ENCODE data around the gene CCNA2.

DNA sequence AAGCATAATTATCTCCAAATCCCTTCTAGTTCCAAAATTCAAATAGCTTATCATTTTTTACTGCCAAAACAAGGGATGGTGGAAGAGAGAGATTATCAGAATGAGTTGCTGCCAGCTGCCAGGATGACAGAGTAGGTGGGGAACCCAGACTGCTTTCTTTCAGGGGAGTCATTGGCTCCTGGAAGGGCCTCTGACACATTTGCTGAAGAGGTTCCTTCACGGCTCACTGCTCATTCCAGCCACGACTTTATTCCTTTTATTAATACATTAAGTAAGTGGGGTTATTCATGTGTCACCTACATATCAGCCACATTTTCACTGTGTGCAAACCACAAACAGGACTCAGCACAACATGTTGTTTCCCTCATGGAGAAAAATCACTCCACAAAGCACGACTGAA is 46.1 kb downstream of the CCNA2 start:
- TF ChIP-seq, protein P1, sequence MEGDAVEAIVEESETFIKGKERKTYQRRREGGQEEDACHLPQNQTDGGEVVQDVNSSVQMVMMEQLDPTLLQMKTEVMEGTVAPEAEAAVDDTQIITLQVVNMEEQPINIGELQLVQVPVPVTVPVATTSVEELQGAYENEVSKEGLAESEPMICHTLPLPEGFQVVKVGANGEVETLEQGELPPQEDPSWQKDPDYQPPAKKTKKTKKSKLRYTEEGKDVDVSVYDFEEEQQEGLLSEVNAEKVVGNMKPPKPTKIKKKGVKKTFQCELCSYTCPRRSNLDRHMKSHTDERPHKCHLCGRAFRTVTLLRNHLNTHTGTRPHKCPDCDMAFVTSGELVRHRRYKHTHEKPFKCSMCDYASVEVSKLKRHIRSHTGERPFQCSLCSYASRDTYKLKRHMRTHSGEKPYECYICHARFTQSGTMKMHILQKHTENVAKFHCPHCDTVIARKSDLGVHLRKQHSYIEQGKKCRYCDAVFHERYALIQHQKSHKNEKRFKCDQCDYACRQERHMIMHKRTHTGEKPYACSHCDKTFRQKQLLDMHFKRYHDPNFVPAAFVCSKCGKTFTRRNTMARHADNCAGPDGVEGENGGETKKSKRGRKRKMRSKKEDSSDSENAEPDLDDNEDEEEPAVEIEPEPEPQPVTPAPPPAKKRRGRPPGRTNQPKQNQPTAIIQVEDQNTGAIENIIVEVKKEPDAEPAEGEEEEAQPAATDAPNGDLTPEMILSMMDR (conservative IDR thresholded peaks at IDR 0.05; ENCODE audit: low read depth, low read length), result no peak
- TF ChIP-seq EZH2 (IDR thresholded peaks at IDR 0.05; ENCODE audit: borderline replicate concordance, low read depth, low read length, poor library complexity, severe bottlenecking), result no peak

Measured in A673 (cell line).